ENCODE data around the gene SRPK2. TPM values are rescaled to one million over a fixed set of nuclear protein-coding genes. Genes with fewer than 3 reads are reported as not detected.

Gene SRPK2
- total RNA-seq, 1 experiment from 2014 or later, result 54.4 TPM

DNA sequence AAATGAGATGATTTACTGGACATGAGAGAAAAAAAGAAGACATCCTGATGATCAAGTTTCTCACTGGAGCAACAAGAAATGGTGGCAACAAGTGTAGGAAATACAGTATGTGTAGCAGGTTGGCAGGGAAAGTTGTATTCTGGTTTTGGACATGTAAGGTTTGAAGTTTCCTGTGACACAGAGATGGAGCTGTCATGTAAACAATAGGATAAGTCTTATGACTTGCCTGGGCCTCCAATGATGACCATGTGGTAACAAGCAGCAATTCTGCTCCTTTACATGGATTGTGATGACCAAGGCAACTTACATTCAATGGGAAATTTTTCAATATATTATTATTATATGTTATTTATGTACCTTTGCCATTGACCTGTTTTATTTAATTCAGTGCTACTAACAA, 249.3 kb downstream of the SRPK2 start:
- TF ChIP-seq, protein P1, sequence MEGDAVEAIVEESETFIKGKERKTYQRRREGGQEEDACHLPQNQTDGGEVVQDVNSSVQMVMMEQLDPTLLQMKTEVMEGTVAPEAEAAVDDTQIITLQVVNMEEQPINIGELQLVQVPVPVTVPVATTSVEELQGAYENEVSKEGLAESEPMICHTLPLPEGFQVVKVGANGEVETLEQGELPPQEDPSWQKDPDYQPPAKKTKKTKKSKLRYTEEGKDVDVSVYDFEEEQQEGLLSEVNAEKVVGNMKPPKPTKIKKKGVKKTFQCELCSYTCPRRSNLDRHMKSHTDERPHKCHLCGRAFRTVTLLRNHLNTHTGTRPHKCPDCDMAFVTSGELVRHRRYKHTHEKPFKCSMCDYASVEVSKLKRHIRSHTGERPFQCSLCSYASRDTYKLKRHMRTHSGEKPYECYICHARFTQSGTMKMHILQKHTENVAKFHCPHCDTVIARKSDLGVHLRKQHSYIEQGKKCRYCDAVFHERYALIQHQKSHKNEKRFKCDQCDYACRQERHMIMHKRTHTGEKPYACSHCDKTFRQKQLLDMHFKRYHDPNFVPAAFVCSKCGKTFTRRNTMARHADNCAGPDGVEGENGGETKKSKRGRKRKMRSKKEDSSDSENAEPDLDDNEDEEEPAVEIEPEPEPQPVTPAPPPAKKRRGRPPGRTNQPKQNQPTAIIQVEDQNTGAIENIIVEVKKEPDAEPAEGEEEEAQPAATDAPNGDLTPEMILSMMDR (IDR thresholded peaks at IDR 0.05; ENCODE audit: unreplicated experiment), result no peak
- no peak overlapping the region for H3K4me3 Mint-ChIP-seq (ENCODE audit: unreplicated experiment)
- H3K27ac Mint-ChIP-seq (ENCODE audit: low read depth, unreplicated experiment), result no peak overlapping the region
- H3K9me3 Mint-ChIP-seq (ENCODE audit: unreplicated experiment), result no peaks in the 10 kb centered on the region
- H3K27me3 Mint-ChIP-seq (ENCODE audit: insufficient read depth, unreplicated experiment), result no peaks in the 10 kb centered on the region
- POLR2A ChIA-PET, result interaction anchor here (0.6 to 1.4 kb wide), 3 partner anchors 10 to 206 kb away, joined by 3 to 4 read pairs (median 4); no protein-coding TSS in a partner anchor
- intact Hi-C loops (cut with micrococcal nuclease), result no loop called here
- BruUV-seq (replicated peaks), result no TSS peak
- H3K4me1 Mint-ChIP-seq (ENCODE audit: insufficient read depth, unreplicated experiment), result no peaks in the 10 kb centered on the region
- H3K36me3 Mint-ChIP-seq (ENCODE audit: insufficient read depth, unreplicated experiment), result peaks cover 56% of the 10 kb centered on the region
- CTCF ChIA-PET, result interaction anchor here (0.6 kb wide), 1 partner anchor 112 kb away, joined by 3 read pairs; no protein-coding TSS in a partner anchor
- no peak for DNase-seq (ENCODE audit: unreplicated experiment)

DNA sequence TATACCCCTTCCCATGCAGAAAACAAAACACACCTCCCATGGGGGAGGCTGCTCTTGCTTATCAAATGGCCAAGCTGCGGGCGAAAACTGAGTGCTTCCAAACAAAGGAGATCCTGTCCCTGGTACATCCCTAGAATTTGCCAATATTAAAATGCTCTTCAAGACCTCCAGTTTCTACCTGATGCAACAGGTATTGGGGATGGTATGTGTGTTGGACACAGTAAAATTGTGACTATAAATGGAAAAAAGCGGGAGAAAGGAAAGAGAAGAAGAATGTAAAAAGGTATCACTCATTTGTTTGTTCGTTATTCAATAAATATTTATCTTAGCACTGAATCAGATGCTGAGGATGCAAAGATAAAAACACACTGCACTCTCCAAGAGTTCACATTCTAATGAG, 250.8 kb downstream of the SRPK2 start:
- Mint-ChIP-seq H3K4me1 (ENCODE audit: insufficient read depth, unreplicated experiment) (no peaks in the 10 kb centered on the region), H3K27ac (ENCODE audit: low read depth, unreplicated experiment) (no peak overlapping the region), H3K9me3 (ENCODE audit: unreplicated experiment) (no peaks in the 10 kb centered on the region), H3K4me3 (ENCODE audit: unreplicated experiment) (no peak overlapping the region), H3K27me3 (ENCODE audit: insufficient read depth, unreplicated experiment) (no peaks in the 10 kb centered on the region), H3K36me3 (ENCODE audit: insufficient read depth, unreplicated experiment) (peaks cover 54% of the 10 kb centered on the region)
- CTCF ChIA-PET, result no interaction called here
- intact Hi-C loops (cut with micrococcal nuclease), result no loop called here
- POLR2A ChIA-PET, result interaction anchor here (0.6 kb wide), 2 partner anchors 140 to 167 kb away, joined by 3 read pairs; no protein-coding TSS in a partner anchor
- TF ChIP-seq, protein P1 (IDR thresholded peaks at IDR 0.05; ENCODE audit: unreplicated experiment), result no peak
- no TSS peak for BruUV-seq (replicated peaks)
- DNase-seq (ENCODE audit: unreplicated experiment), result no peak

DNA sequence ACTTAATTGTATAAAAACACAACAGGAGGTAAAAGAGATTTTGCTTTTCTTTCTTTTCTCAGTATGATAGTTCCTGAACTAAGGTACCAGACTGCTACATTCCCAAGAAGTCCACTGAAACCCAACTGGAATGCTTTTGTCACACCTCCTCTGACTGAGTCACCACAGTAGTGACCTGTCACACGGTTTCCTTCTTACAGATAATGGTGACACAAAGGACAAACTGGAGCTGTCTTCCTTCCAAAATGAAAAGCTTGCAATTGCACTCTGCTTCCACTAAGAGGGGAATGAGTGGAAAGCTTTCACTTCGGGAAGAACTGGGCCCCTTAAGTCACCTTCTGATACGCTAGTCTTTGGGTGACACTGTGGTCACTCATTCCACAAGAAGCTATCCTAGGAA, 252.5 kb downstream of the SRPK2 start:
- no peak for DNase-seq (ENCODE audit: unreplicated experiment)
- CTCF ChIA-PET, result interaction anchor here (0.6 to 1.6 kb wide), 5 partner anchors 9 to 201 kb away, joined by 3 to 7 read pairs (median 5); no protein-coding TSS in a partner anchor
- H3K4me1 Mint-ChIP-seq (ENCODE audit: insufficient read depth, unreplicated experiment), result no peaks in the 10 kb centered on the region
- intact Hi-C loops (cut with micrococcal nuclease), result no loop called here
- POLR2A ChIA-PET, result interaction anchor here (0.9 kb wide), 1 partner anchor 9 kb away, joined by 3 read pairs; no protein-coding TSS in a partner anchor
- H3K4me3 Mint-ChIP-seq (ENCODE audit: unreplicated experiment), result no peak overlapping the region
- no TSS peak for BruUV-seq (replicated peaks)
- H3K9me3 Mint-ChIP-seq (ENCODE audit: unreplicated experiment), result no peaks in the 10 kb centered on the region
- no peaks in the 10 kb centered on the region for H3K27me3 Mint-ChIP-seq (ENCODE audit: insufficient read depth, unreplicated experiment)
- H3K27ac Mint-ChIP-seq (ENCODE audit: low read depth, unreplicated experiment), result no peak overlapping the region
- TF ChIP-seq, protein P1 (IDR thresholded peaks at IDR 0.05; ENCODE audit: unreplicated experiment), result peak; percentile 7
- H3K36me3 Mint-ChIP-seq (ENCODE audit: insufficient read depth, unreplicated experiment), result peaks cover 55% of the 10 kb centered on the region

DNA sequence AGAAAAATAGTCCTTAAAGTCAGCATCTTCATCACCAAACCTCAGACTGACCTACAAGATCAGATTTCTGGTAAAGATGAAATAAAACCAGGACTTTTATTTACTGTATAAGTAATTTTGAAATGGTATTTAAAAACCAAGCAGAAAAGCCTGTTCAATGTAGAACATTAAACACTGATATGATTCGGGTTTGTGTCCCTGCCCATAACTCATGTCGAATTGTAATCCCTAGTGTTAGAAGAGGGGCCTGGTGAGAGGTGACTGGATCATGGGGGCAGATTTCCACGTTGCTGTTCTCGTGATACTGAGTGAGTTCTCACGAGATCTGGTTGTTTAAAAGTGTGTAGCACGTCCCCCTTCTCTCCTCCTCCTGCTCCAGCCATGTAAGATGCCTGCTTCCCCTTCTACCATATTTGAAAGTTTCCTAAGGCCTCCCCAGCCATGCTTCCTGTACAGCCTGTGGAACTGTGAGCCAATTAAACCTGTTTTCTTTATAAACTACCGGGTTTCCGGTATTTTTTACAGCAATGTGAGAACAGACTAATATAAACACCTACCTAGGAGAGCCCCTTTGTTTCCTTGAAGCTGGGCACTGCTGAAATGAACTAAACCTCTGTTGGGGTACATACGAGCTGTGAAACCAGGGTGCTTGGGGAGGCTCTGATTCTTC, 254.6 kb downstream of the SRPK2 start:
- Mint-ChIP-seq H3K4me3 (ENCODE audit: unreplicated experiment) (no peak overlapping the region), H3K4me1 (ENCODE audit: insufficient read depth, unreplicated experiment) (no peaks in the 10 kb centered on the region), H3K36me3 (ENCODE audit: insufficient read depth, unreplicated experiment) (peaks cover 54% of the 10 kb centered on the region), H3K27me3 (ENCODE audit: insufficient read depth, unreplicated experiment) (no peaks in the 10 kb centered on the region), H3K9me3 (ENCODE audit: unreplicated experiment) (no peaks in the 10 kb centered on the region), H3K27ac (ENCODE audit: low read depth, unreplicated experiment) (no peak overlapping the region)
- ChIA-PET POLR2A (no interaction called here), CTCF (interaction anchor here (0.8 kb wide), 1 partner anchor 297 kb away, joined by 3 read pairs; no protein-coding TSS in a partner anchor)
- BruUV-seq (replicated peaks), result no TSS peak
- intact Hi-C loops (cut with micrococcal nuclease), result no loop called here
- TF ChIP-seq, protein P1 (IDR thresholded peaks at IDR 0.05; ENCODE audit: unreplicated experiment), result no peak
- DNase-seq (ENCODE audit: unreplicated experiment), result no peak

Data from MCF 10A (cell line).